NCI-H187 treated with DMSO at 0.1 percent for 48 hours (cell line): ENCODE results near the gene ACOD1.
"Not testable (repeated sequence)": the region's sequence is repeated elsewhere in the genome, so short reads cannot be mapped to it uniquely, and the experiment has no call there.

ENCODE experiments used
- DNase-seq: peaks from one replicate; lab custom pipeline; 2025; lab: John Stamatoyannopoulos, UW

The ACOD1 gene

DNA sequence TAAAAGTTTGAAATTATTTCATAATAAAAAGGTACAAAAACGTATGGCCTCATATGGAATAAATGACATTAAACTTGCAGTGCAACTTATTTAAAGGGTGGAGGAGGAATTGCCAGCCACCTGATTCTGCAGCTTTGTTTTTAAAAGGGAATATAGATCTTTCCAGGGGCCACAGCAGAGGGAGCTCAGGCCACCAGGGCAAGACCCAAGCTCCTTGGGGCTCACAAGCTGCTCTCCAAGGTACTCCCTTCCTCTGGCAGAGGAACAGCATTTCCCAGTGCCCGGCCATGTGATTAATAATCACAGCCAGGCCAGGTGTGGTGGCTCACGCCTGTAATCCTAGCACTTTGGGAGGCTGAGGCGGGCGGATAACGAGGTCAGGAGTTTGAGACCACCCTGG lies 6.2 kb downstream of the ACOD1 start:
- DNase-seq = no peak

GRCh38 chr13:76955193-76955592 lies 6.9 kb downstream of the ACOD1 start:
- no peak for DNase-seq

DNA sequence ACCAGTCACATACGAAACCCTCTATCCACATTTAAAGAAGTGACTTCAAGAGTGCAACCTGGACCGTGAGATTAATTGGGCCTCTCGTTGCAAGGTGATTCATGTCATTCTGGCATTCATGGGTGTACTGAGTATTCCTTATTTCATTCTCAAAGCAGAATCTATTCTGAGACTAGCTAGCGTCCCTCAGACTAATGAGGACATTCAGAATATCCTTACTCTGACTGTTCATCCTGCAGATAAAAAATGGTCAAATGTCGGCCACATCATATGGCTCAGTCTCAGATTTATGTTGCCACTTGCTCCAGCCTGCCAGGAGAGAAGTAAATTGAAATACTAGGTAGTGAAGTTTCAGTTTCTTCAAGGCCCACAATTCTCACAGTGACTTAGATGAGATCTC lies 7.3 kb downstream of the ACOD1 start:
- DNase-seq = no peak

DNA sequence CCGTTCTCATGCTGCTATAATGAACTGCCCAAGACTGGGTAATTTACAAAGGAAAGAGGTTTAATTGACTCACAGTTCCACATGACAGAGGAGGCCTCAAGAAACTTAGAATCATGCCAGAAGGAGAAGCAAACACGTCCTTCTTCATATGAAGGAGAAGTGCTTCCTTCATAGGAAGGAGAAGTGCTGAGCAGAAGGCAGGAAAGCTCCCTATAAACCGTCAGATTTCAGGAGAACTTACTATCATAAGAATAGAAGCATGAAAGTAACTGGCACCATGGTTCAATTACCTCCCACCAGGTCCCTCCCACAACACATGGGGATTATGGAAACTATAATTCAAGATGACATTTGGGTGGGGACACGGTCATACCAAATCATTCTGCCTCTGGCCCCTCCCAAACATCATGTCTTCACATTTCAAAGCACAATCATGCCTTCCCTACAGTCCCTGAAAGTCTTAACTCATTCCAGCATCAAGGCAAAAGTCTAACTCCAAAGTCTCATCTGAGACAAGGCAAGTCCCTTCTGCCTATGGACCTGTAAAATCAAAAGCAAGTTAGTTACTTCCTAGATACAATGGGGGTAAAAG lies 10.6 kb downstream of the ACOD1 start:
- no peak for DNase-seq

- DNase-seq = not testable (repeated sequence)
Observed at GRCh38 chr13:76959734-76960133, 11.4 kb downstream of the ACOD1 start.

DNA sequence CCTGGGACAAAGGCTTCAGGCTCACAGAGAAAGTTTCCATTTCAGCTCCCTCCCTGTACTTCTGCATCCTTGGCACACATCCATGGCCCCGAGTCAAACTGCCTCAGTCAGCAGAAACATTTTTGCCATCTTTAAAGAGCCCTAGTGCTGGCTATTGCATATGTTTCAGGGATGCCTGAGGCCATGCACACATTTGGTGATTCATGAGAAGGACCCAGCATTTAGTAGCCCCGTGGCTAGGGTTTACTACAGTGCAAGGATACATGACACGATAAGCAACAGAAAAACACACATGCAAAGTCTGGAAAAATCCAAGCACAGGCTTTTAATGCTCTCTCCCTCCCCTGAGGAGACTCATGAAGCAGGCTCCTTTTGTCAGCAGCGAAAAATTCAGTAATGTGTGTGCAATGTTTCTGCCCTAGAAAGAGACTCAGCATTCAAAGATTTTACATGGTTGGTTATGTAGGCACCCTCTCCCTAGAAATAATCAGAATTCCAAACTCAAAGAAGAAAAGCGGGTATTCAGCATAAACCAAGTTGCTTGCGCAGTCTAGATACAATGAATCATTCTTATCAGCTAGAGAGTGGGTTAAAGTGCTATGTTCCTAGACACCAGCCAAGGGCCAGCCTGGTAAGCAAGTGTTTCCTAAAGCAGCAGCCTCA lies 17.6 kb downstream of the ACOD1 start:
- DNase-seq = no peak

DNA sequence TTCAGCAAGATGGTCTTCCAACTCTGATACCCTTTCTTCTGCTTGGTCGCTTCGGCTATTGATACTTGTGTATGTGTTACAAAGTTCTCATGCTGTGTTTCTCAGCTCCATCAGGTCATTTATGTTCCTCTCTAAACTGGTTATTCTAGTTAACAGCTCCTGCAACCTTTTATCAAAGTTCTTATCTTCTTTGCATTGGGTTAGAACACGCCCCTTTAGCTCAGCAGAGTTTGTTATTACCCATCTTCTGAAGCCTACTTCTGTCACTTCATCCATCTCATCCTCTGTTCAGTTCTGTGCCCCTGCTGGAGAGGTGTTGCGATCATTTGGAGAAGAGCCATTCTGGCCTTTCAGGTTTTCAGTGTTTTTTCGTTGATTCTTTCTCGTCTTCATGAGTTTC lies 18.7 kb downstream of the ACOD1 start:
- DNase-seq = no peak

DNA sequence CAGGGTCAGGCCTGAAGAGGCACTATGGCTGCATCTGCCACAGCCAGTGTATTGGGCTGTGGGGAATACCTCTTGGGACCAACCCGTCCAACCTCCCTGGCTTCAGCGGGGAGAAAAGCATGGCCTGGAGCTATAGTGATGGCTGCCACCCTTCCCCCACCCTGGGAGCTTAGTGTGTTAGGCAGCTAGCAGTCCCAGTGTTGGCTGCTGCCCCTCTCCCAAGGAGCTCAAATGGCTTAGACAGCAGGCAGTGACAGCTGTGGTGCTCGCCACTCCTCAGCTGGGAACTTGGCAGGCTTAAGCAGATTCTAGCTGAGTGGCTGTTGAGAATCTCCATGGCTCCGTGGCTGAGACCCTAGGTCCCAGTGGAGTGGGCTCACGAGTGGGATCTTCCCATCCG lies 19.7 kb downstream of the ACOD1 start:
- DNase-seq = no peak

GRCh38 chr13:76969488-76970365 lies 21.4 kb downstream of the ACOD1 start:
- no peak for DNase-seq

DNA sequence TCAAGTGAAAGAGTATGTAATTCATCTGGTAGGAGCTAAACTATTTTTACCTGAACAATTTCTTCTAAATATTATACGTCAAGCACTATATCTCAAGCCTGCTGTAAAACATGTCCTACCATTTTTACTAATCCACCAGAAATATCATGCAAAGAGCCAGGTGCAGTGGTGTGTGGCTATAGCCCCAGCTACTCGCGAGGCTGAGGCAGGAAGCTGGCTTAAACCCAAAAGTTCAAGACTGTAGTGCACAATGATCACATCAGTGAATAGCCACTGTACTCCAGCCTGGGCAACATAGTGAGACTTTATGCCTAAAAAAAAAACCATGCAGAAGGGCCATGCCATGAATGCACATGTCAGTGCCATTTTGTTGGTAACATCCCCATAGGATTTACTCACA lies 22.9 kb downstream of the ACOD1 start:
- no peak for DNase-seq

GRCh38 chr13:76971851-76972829 lies 23.8 kb downstream of the ACOD1 start:
- DNase-seq = no peak

- DNase-seq = no peak
Observed at GRCh38 chr13:76973920-76974617, 25.8 kb downstream of the ACOD1 start.

DNA sequence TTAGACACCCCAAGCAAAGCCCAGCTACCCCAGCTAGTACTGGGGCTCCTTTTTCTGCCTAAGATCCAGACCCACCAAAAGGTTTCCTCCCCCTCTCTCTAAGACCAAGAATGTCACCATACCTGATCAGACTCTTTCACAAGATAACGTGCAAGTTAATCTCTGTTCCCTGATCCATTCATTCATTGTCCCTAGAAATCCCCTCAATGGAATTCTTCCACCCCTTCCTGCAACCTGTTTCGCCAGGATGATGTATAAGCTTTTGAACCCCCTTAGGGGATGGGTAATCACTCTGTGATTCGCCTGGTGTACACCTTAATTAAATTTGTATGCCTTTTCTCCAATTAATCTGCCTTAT lies 26.3 kb downstream of the ACOD1 start:
- no peak for DNase-seq

- DNase-seq = no peak
Observed at GRCh38 chr13:76975863-76976262, 27.6 kb downstream of the ACOD1 start.

- DNase-seq = no peak
Observed at GRCh38 chr13:76976490-76976889, 28.2 kb downstream of the ACOD1 start.

DNA sequence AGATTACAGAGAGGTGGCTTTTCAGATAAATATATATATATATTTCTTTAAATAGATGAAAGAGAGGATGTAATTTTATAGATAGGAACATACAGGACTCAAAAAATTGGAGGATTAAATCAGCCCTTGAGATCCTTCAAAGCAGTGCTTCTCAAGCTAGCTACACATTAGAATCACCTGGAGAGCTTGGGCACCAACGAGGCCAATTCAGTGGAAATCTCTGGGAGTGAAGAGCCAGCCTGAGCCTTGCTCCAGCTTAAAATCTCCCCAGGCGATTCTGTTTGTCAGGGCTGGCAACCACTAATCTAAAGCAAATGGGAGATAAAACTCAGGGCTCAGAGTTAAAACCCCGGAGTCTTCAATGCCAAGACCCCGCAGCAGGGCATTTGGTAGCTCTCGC lies 28.6 kb downstream of the ACOD1 start:
- DNase-seq = no peak

- no peak for DNase-seq
Observed at GRCh38 chr13:76980075-76980718, 31.9 kb downstream of the ACOD1 start.

- DNase-seq = no peak
Observed at GRCh38 chr13:76982061-76982460, 33.8 kb downstream of the ACOD1 start.

GRCh38 chr13:76983676-76984075 lies 35.4 kb downstream of the ACOD1 start:
- no peak for DNase-seq

- DNase-seq = no peak
Observed at GRCh38 chr13:76991432-76991795, 43.1 kb downstream of the ACOD1 start.
